B cell (primary cell): Measurements from ENCODE around the gene MIAT. TPM values are rescaled to one million over a fixed set of nuclear protein-coding genes. Genes with fewer than 3 reads are reported as not detected.

Experiments
- ATAC-seq: fragments of 200-7000 bp; cut with Tn5 transposase; one replicate; pipeline ENCODE4 v1.10.0; 2021; ENCODE audit warnings: low read depth, mild to moderate bottlenecking, moderate number of reproducible peaks, moderate library complexity
- CTCF ChIA-PET: fragments of 350-600 bp; sonication (Branson Sonifier 250); formaldehyde crosslinking; loops from one replicate; lab custom pipeline; 2021; ENCODE audit warnings: antibody characterized with exemption, inconsistent platforms; lab: Charles Lee
- POLR2A ChIA-PET: fragments of 350-600 bp; sonication (Branson Sonifier 250); formaldehyde crosslinking; loops from one replicate; lab custom pipeline; 2021; ENCODE audit warnings: antibody characterized with exemption; lab: Charles Lee
- DNase-seq: peaks from one replicate; pipeline ENCODE4 v3.0.0; 2013
- H2AFZ ChIP-seq: 2 replicates; pipeline ENCODE4 v1.6.1; 2012; ENCODE audit warnings: mild to moderate bottlenecking, low read depth, low read length; ENCODE audit not compliant: insufficient read depth, poor library complexity, severe bottlenecking
- H3K27ac ChIP-seq, 2 donors: 1 replicate in 1 of 2; 2 replicates in 1 of 2; pipeline ENCODE4 v1.5.1; 2012 to 2013; ENCODE audit warnings: low read length in 2 of 2, mild to moderate bottlenecking in 2 of 2, moderate library complexity in 1 of 2
- H3K27me3 ChIP-seq, 4 experiments: fragments of 200-600 bp in 1 of 4; sonication (generic) in 1 of 4; replicated peaks in 1 of 4; 1 replicate in 2 of 4; 2 replicates in 2 of 4; pipeline versions ENCODE4 v1.6.1 to v1.7.0; 2013 to 2016; ENCODE audit warnings: low read length in 3 of 4, mild to moderate bottlenecking in 2 of 4, mixed read lengths in 1 of 4, moderate library complexity in 1 of 4; ENCODE audit not compliant: insufficient read depth in 4 of 4, control insufficient read depth in 3 of 4; ENCODE audit errors: control extremely low read depth in 1 of 4
- H3K36me3 ChIP-seq, 2 experiments: replicated peaks in 1 of 2; 1 replicate in 1 of 2; 2 replicates in 1 of 2; pipeline versions ENCODE4 v1.6.1 to v1.7.1; 2013; ENCODE audit warnings: low read length in 1 of 2; ENCODE audit not compliant: insufficient read depth in 2 of 2, control insufficient read depth in 1 of 2; ENCODE audit errors: control extremely low read depth in 1 of 2, extremely low read depth in 1 of 2
- H3K4me1 ChIP-seq, 2 donors: fragments of 200-600 bp in 1 of 2; sonication (generic) in 1 of 2; 1 replicate in 1 of 2; 2 replicates in 1 of 2; pipeline versions ENCODE4 v1.5.1 to v1.6.1; 2013 to 2017; ENCODE audit warnings: low read length in 2 of 2; ENCODE audit not compliant: control insufficient read depth in 2 of 2, insufficient read depth in 2 of 2
- H3K4me2 ChIP-seq: replicated peaks from 2 replicates; pipeline ENCODE3; 2012; ENCODE audit warnings: mild to moderate bottlenecking, low read depth, low read length; ENCODE audit not compliant: poor library complexity, severe bottlenecking
- H3K4me3 ChIP-seq, 5 experiments: fragments of 200-600 bp in 1 of 5; sonication (generic) in 1 of 5; 1 replicate in 3 of 5; 2 replicates in 2 of 5; pipeline versions ENCODE4 v1.5.1 to v1.7.0; 2011 to 2016; ENCODE audit warnings: low read length in 4 of 5, mild to moderate bottlenecking in 4 of 5, low read depth in 2 of 5, control low read depth in 1 of 5, moderate library complexity in 1 of 5; ENCODE audit not compliant: insufficient read depth in 1 of 5; ENCODE audit errors: control extremely low read depth in 1 of 5, extremely low read depth in 1 of 5
- H3K79me2 ChIP-seq: fragments of 200-600 bp; sonication (generic); one replicate; pipeline ENCODE4 v1.6.0; 2016; ENCODE audit warnings: low read length; ENCODE audit not compliant: control insufficient read depth, insufficient read depth
- H3K9ac ChIP-seq: fragments of 200-600 bp; sonication (generic); 2 replicates; pipeline ENCODE4 v1.6.1; 2017; ENCODE audit warnings: mild to moderate bottlenecking, low read length, moderate library complexity
- H3K9me3 ChIP-seq, 3 donors: one replicate each; pipeline versions ENCODE4 v1.6.1 to v1.7.1; 2013; ENCODE audit warnings: low read length in 2 of 3; ENCODE audit not compliant: control insufficient read depth in 2 of 3, insufficient read depth in 1 of 3; ENCODE audit errors: control extremely low read depth in 1 of 3
- H4K20me1 ChIP-seq: 2 replicates; pipeline ENCODE4 v1.6.0; 2012; ENCODE audit warnings: mild to moderate bottlenecking, low read length; ENCODE audit not compliant: insufficient read depth, control insufficient read depth, poor library complexity, severe bottlenecking
- H3K27ac Mint-ChIP-seq: one replicate; pipeline ENCODE4 v1.8.0; 2021; ENCODE audit warnings: mixed read lengths
- H3K27me3 Mint-ChIP-seq: one replicate; pipeline ENCODE4 v1.8.0; 2021; ENCODE audit warnings: mixed read lengths
- H3K4me1 Mint-ChIP-seq: one replicate; pipeline ENCODE4 v1.8.0; 2021; ENCODE audit warnings: mixed read lengths
- H3K4me3 Mint-ChIP-seq: one replicate; pipeline ENCODE4 v1.8.0; 2021; ENCODE audit warnings: mixed read lengths
- H3K9me3 Mint-ChIP-seq: one replicate; pipeline ENCODE4 v1.8.0; 2022; ENCODE audit warnings: mixed read lengths; ENCODE audit not compliant: insufficient read depth
- EZH2 ChIP-seq: IDR thresholded peaks from 2 replicates; pipeline ENCODE4 v1.6.1; 2012; ENCODE audit warnings: borderline replicate concordance, low read depth, mild to moderate bottlenecking, moderate library complexity, low read length; ENCODE audit not compliant: insufficient read depth, poor library complexity, severe bottlenecking
- WGBS: methylation state at CpG from one replicate; pipeline ENCODE4 v1.1.5; 2013; ENCODE audit warnings: missing lambda C conversion rate; ENCODE audit not compliant: insufficient coverage; 5-methylcytosine and 5-hydroxymethylcytosine counted together
- intact Hi-C: fragments of 100-400 bp; cut with micrococcal nuclease; formaldehyde crosslinking; loops from one replicate; pipeline ENCODE4 v1.10.0; 2022
- polyA plus RNA-seq: library from polyadenylated mRNA; depleted of rRNA; stranded (reverse); fragments of >200 nt; gene quantifications from 2 replicates; pipeline ENCODE4 v1.2.3, GENCODE V29; 2012
- total RNA-seq, 2 donors: library from RNA; stranded (reverse); fragments of 120-200 nt in 1 of 2; gene quantifications; 1 replicate in 1 of 2; 2 replicates in 1 of 2; pipeline versions ENCODE4 v1.2.3 to v1.2.4, GENCODE V29; 2013 to 2022
- TF ChIP-seq, protein P1 (sequence below): fragments of 200-600 bp; IDR thresholded peaks from one replicate; pipeline ENCODE4 v1.8.0; 2022; ENCODE audit warnings: antibody characterized with exemption, mild to moderate bottlenecking

MIAT gene
- total and polyA plus RNA-seq, 2 donors (not counting 1 experiment from before 2014, with no cell fraction given) = 14.8 to 18.4 TPM

DNA sequence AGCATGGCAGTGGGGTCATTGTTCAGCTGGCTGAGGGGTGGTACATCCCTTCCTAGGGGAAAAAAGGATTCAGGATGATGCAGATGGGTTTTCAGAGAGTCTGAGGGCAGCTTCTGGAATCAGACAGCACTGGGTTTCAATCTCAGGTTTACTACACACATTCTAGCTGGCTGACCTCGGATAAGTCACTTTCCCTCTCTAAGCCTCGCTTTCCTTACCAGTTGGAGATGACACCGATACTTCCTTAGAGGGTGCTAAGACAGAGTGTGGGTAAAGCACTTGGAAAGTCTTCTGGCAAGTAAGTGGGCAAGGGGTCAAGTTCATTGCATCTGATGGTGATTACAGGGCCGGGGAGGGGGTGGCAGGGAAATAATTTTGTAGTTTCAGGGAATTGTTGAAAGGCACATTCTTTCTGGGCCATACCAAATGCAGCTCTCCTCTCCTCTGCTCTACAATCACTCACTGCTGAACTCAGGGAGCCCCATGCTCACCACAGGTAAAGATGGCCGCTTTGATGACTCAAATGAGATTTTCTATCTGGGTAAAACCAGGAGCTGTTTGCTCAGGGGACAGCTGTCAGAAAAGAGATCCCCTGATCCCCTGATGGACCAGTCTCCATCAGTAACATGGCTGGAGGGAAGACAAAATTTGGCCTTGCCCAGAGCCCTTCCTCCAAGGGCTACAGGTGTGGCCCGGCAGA lies 6.5 kb upstream of the MIAT start:
- no peak overlapping the region for H3K27ac ChIP-seq
- no peak overlapping the region for H3K4me3 Mint-ChIP-seq
- H3K79me2 ChIP-seq = no peaks in the 10 kb centered on the region
- DNase-seq = no peak
- H3K4me3 ChIP-seq = no peak overlapping the region
- H3K9me3 ChIP-seq = no peaks in the 10 kb centered on the region
- no peaks in the 10 kb centered on the region for H3K36me3 ChIP-seq
- H3K4me1 ChIP-seq = peaks cover 4 to 7% of the 10 kb centered on the region in 2 donors
- H3K27me3 ChIP-seq = peaks cover 0 to 15% (median 3%) of the 10 kb centered on the region in 4 experiments
- intact Hi-C loops = no loop called here
- ChIA-PET POLR2A (no interaction called here), CTCF (interaction anchor here (0.6 kb wide), 1 partner anchor 19 kb away, joined by 3 read pairs; no protein-coding TSS in a partner anchor)
- H4K20me1 ChIP-seq = no peaks in the 10 kb centered on the region
- TF ChIP-seq EZH2 = no peak
- H3K27ac Mint-ChIP-seq = no peak overlapping the region
- H3K4me2 ChIP-seq = no peak overlapping the region
- no peaks in the 10 kb centered on the region for H3K9me3 Mint-ChIP-seq
- WGBS = 100% methylated on average over 1 of the region's 6 CpGs
- H3K9ac ChIP-seq = no peak overlapping the region
- peaks cover 13% of the 10 kb centered on the region for H3K27me3 Mint-ChIP-seq
- peaks cover 10% of the 10 kb centered on the region for H3K4me1 Mint-ChIP-seq
- ATAC-seq = no peak
- H2AFZ ChIP-seq = no peak overlapping the region

DNA sequence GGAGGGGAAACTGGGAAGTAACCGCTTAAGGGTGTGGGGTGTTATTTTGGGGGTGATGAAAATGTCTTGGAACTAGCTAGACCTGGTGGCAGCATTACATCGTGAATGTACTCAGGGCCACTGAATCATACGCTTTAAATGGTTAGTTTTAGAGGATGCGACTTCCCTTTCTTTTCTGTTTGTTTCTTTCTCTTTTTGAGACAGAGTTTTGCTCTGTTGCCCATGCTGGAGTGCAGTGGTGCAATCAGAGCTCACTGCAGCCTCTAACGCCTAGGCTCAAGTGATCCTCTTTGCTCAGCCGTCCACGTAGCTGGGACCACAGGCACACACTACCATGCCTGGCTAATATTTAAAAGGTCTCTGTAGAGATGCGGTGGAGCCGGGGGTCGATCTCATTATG lies 5.6 kb upstream of the MIAT start:
- peaks cover 10% of the 10 kb centered on the region for H3K4me1 Mint-ChIP-seq
- no peaks in the 10 kb centered on the region for H4K20me1 ChIP-seq
- H3K9me3 Mint-ChIP-seq = no peaks in the 10 kb centered on the region
- no peak overlapping the region for H3K4me3 ChIP-seq
- CTCF ChIA-PET = interaction anchor here (0.6 kb wide), 1 partner anchor 20 kb away, joined by 3 read pairs; no protein-coding TSS in a partner anchor
- peak overlapping the region; percentile 34 for H3K4me3 Mint-ChIP-seq
- no peaks in the 10 kb centered on the region for H3K9me3 ChIP-seq
- POLR2A ChIA-PET = no interaction called here
- H2AFZ ChIP-seq = peak overlapping the region; percentile 10
- no peak overlapping the region for H3K27ac ChIP-seq
- peaks cover 7% of the 10 kb centered on the region for H3K27me3 Mint-ChIP-seq
- no peaks in the 10 kb centered on the region for H3K36me3 ChIP-seq
- DNase-seq = no peak
- ATAC-seq = no peak
- H3K4me2 ChIP-seq = no peak overlapping the region
- no peak overlapping the region for H3K9ac ChIP-seq
- peak overlapping the region; percentile 56 for H3K27ac Mint-ChIP-seq
- intact Hi-C loops = no loop called here
- 47% methylated on average over 5 of the region's 10 CpGs for WGBS
- TF ChIP-seq, protein P1, sequence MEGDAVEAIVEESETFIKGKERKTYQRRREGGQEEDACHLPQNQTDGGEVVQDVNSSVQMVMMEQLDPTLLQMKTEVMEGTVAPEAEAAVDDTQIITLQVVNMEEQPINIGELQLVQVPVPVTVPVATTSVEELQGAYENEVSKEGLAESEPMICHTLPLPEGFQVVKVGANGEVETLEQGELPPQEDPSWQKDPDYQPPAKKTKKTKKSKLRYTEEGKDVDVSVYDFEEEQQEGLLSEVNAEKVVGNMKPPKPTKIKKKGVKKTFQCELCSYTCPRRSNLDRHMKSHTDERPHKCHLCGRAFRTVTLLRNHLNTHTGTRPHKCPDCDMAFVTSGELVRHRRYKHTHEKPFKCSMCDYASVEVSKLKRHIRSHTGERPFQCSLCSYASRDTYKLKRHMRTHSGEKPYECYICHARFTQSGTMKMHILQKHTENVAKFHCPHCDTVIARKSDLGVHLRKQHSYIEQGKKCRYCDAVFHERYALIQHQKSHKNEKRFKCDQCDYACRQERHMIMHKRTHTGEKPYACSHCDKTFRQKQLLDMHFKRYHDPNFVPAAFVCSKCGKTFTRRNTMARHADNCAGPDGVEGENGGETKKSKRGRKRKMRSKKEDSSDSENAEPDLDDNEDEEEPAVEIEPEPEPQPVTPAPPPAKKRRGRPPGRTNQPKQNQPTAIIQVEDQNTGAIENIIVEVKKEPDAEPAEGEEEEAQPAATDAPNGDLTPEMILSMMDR = no peak
- TF ChIP-seq EZH2 = no peak
- H3K79me2 ChIP-seq = no peaks in the 10 kb centered on the region
- peaks cover 5 to 10% of the 10 kb centered on the region in 2 donors for H3K4me1 ChIP-seq
- H3K27me3 ChIP-seq = peaks cover 0 to 16% (median 6%) of the 10 kb centered on the region in 4 experiments
